ENCODE results near the gene RAB32.

GRCh38 chr6:146547889-146548288 lies 4.3 kb downstream of the RAB32 start:
- TF ChIP-seq EP300 (IDR thresholded peaks at IDR 0.05), result no peak
- TF ChIP-seq CTCF (IDR thresholded peaks at IDR 0.05), result no peak
- TF ChIP-seq POLR2A (IDR thresholded peaks at IDR 0.05), result no peak
- no peak for TF ChIP-seq POLR2AphosphoS5 (IDR thresholded peaks at IDR 0.05)

Measured in sigmoid colon (tissue), 4 donors.